ENCODE results near the gene CGA.

The CGA gene

DNA sequence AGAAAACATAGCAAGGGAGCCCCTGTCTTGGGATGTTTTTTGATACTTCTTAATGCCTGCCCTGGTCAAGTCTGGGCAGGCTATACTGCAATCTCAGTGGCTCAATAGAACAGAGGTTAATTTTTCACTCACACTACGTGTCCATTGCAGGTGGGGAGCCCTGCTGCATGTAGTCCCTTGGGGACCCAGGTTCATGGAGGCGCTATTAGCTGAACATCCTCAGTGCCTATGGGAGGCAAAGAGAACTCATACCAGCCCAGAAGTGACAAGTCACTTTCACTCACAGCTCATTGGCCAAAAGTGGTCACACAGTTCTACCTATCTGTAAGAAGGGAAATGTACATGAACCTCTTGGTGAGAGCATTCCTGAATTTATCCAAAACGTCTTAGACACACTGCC is 23.2 kb downstream of the CGA start:
- TF ChIP-seq CTCF (IDR thresholded peaks at IDR 0.05; ENCODE audit: insufficient read depth, missing control alignments): no peak
- FAIRE-seq (no peak), DNase-seq (ENCODE audit: insufficient read length, low spot score) (no peak)

GRCh38 chr6:87070741-87071140 is 24.2 kb downstream of the CGA start:
- no peak for TF ChIP-seq CTCF (IDR thresholded peaks at IDR 0.05; ENCODE audit: insufficient read depth, missing control alignments)
- no peak for FAIRE-seq
- no peak for DNase-seq (ENCODE audit: insufficient read length, low spot score)

DNA sequence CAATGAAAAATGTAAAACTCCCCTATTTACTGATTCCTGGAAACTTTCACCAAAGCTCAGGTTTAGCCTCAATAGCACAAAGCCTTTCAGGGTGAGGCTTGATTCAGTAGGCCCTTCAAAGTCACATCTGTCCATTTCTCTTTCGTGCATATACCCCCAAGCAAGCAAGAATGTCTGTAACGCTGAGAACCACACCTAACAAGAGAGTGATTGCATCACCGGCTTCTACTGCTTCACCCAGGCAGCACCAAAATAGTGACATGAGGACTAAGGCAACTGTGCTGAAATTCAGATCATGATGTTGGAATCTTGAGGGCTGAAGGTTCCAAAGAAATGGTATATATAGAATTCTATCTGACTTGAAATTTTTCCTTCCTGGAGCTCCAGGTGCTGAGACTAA is 26.1 kb downstream of the CGA start:
- no peak for FAIRE-seq
- no peak for TF ChIP-seq CTCF (IDR thresholded peaks at IDR 0.05; ENCODE audit: insufficient read depth, missing control alignments)
- no peak for DNase-seq (ENCODE audit: insufficient read length, low spot score)

- DNase-seq (ENCODE audit: insufficient read length, low spot score): no peak
- peak; percentile 38 for FAIRE-seq
- TF ChIP-seq CTCF (IDR thresholded peaks at IDR 0.05; ENCODE audit: insufficient read depth, missing control alignments): peak; percentile 79
Measured at GRCh38 chr6:87066449-87067333, 28.2 kb downstream of the CGA start.

DNA sequence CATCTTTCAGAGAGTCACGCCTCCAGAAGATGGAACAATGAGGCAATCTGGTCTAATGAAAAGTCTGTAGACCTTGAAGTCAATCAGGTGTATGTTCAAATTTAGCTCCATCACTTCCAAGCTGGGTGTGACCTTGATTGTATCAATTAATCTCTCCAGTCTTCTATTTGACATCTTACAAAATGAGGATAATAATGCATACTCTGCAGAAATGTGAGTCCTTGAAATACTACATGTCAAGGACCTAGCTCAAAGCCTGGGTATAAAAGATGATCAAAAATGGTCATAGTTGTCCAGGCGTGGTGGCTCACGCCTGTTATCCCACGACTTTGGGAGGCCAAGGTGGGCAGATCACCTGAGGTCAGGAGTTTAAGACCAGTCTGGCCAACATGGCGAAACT is 29.8 kb downstream of the CGA start:
- FAIRE-seq (no peak), DNase-seq (ENCODE audit: insufficient read length, low spot score) (no peak)
- TF ChIP-seq CTCF (IDR thresholded peaks at IDR 0.05; ENCODE audit: insufficient read depth, missing control alignments): no peak

DNA sequence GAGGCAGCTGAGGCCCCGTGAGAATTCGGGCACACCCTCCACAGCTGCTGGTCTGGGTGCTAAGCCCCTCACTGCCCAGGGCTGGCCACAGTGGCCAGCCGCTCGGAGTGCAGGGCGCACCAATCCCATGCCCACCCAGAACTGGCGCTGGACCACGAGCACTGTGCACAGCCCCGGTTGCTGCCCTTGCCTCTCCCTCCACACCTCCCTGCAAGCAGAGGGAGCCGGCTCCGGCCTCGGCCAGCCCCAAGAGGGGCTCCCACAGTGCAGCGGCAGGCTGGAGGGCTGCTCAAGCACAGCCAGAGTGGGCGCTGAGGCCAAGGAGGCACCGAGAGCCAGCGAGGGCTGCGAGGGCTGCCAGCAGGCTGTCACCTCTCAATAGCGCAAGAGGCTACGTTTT is 35.0 kb downstream of the CGA start:
- FAIRE-seq: no peak
- no peak for TF ChIP-seq CTCF (IDR thresholded peaks at IDR 0.05; ENCODE audit: insufficient read depth, missing control alignments)

DNA sequence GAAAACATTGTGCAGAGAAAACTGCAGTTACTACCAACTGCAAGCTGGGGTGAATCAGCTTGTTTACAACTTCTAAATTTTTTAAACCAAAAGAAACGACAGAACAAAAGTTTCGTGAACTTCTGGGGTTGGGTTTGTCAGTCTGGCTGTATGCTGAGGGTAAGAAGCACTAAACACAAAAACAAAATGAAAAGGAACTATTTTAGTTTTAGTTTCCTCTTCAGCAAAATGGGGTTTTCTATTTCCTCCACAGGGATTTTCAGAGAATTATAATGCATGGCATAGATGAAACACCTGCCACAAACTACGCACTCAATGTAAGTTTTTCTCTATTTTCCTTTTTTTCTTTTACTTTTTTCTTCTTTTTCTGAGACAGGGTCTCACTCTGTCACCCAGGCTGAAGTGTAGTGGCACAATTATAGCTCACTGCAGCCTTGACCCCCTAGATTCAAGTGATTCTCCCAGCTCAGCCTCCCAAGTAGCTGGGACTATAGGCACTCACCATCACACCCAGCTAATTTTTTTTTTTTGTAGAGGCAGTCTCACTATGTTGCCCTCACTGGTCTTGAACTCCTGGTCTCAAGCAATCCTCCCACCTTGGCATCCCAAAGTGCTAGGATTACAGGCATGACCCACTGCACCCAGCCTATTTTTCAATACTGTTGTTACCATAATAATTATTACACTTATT is 40.6 kb downstream of the CGA start:
- no peak for DNase-seq (ENCODE audit: insufficient read length, low spot score)
- no peak for TF ChIP-seq CTCF (IDR thresholded peaks at IDR 0.05; ENCODE audit: insufficient read depth, missing control alignments)
- FAIRE-seq: no peak

More for the DNA sequence above, 35.0 kb downstream of the CGA start:
- no peak for DNase-seq (ENCODE audit: insufficient read length, low spot score)
